ENCODE measurements around the gene FBXW4.

- TF ChIP-seq CTCF (IDR thresholded peaks at IDR 0.05) (no peak), POLR2AphosphoS5 (IDR thresholded peaks at IDR 0.05) (no peak), EP300 (IDR thresholded peaks at IDR 0.05) (no peak)
Observed at GRCh38 chr10:101618871-101619270, 76.1 kb downstream of the FBXW4 start.

Data from suprapubic skin (tissue), 4 donors.